ENCODE data around the gene ARHGAP8.

GRCh38 chr22:44732661-44733060, 19.7 kb upstream of the ARHGAP8 start:
- no peak for TF ChIP-seq POLR2AphosphoS5 (IDR thresholded peaks at IDR 0.05; ENCODE audit: low read depth)
- TF ChIP-seq, protein P1, sequence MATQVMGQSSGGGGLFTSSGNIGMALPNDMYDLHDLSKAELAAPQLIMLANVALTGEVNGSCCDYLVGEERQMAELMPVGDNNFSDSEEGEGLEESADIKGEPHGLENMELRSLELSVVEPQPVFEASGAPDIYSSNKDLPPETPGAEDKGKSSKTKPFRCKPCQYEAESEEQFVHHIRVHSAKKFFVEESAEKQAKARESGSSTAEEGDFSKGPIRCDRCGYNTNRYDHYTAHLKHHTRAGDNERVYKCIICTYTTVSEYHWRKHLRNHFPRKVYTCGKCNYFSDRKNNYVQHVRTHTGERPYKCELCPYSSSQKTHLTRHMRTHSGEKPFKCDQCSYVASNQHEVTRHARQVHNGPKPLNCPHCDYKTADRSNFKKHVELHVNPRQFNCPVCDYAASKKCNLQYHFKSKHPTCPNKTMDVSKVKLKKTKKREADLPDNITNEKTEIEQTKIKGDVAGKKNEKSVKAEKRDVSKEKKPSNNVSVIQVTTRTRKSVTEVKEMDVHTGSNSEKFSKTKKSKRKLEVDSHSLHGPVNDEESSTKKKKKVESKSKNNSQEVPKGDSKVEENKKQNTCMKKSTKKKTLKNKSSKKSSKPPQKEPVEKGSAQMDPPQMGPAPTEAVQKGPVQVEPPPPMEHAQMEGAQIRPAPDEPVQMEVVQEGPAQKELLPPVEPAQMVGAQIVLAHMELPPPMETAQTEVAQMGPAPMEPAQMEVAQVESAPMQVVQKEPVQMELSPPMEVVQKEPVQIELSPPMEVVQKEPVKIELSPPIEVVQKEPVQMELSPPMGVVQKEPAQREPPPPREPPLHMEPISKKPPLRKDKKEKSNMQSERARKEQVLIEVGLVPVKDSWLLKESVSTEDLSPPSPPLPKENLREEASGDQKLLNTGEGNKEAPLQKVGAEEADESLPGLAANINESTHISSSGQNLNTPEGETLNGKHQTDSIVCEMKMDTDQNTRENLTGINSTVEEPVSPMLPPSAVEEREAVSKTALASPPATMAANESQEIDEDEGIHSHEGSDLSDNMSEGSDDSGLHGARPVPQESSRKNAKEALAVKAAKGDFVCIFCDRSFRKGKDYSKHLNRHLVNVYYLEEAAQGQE (IDR thresholded peaks at IDR 0.05; ENCODE audit: unreplicated experiment), result no peak
- TF ChIP-seq, protein P2, sequence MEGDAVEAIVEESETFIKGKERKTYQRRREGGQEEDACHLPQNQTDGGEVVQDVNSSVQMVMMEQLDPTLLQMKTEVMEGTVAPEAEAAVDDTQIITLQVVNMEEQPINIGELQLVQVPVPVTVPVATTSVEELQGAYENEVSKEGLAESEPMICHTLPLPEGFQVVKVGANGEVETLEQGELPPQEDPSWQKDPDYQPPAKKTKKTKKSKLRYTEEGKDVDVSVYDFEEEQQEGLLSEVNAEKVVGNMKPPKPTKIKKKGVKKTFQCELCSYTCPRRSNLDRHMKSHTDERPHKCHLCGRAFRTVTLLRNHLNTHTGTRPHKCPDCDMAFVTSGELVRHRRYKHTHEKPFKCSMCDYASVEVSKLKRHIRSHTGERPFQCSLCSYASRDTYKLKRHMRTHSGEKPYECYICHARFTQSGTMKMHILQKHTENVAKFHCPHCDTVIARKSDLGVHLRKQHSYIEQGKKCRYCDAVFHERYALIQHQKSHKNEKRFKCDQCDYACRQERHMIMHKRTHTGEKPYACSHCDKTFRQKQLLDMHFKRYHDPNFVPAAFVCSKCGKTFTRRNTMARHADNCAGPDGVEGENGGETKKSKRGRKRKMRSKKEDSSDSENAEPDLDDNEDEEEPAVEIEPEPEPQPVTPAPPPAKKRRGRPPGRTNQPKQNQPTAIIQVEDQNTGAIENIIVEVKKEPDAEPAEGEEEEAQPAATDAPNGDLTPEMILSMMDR (conservative IDR thresholded peaks at IDR 0.05; ENCODE audit: low read depth in 2 of 2), result no peak
- TF ChIP-seq EZH2phosphoT487 (IDR thresholded peaks at IDR 0.05; ENCODE audit: unreplicated experiment), result no peak
- TF ChIP-seq JUNB (IDR thresholded peaks at IDR 0.05; ENCODE audit: unreplicated experiment), result no peak
- TF ChIP-seq, protein P3, sequence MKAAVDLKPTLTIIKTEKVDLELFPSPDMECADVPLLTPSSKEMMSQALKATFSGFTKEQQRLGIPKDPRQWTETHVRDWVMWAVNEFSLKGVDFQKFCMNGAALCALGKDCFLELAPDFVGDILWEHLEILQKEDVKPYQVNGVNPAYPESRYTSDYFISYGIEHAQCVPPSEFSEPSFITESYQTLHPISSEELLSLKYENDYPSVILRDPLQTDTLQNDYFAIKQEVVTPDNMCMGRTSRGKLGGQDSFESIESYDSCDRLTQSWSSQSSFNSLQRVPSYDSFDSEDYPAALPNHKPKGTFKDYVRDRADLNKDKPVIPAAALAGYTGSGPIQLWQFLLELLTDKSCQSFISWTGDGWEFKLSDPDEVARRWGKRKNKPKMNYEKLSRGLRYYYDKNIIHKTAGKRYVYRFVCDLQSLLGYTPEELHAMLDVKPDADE (IDR thresholded peaks at IDR 0.05), result no peak
- no peak for TF ChIP-seq EZH2 (IDR thresholded peaks at IDR 0.05; ENCODE audit: low read depth, unreplicated experiment)
- no peak for TF ChIP-seq ZNF331 (CRISPR knock-in tag; IDR thresholded peaks at IDR 0.05; ENCODE audit: low read depth)
